ENCODE measurements around the gene LRRC26. TPM values are rescaled to one million over a fixed set of nuclear protein-coding genes. Genes with fewer than 3 reads are reported as not detected.

The LRRC26 gene
- total RNA-seq, 6 experiments from 2014 or later, result 0.17 to 0.18 TPM; not detected in 4

GRCh38 chr9:137147793-137148160, 22.1 kb downstream of the LRRC26 start:
- no peak for DNase-seq
- H3K4me3 ChIP-seq, result no peak overlapping the region
- H3K36me3 ChIP-seq, result no peaks in the 10 kb centered on the region
- no peaks in the 10 kb centered on the region for H3K4me1 ChIP-seq
- WGBS (ENCODE audit: insufficient coverage, low coverage, low lambda C conversion rate, missing lambda C conversion rate), result 15% methylated on average over 12 of the region's 24 CpGs
- no peak for TF ChIP-seq POLR2A (IDR thresholded peaks at IDR 0.05)
- TF ChIP-seq, protein P1, sequence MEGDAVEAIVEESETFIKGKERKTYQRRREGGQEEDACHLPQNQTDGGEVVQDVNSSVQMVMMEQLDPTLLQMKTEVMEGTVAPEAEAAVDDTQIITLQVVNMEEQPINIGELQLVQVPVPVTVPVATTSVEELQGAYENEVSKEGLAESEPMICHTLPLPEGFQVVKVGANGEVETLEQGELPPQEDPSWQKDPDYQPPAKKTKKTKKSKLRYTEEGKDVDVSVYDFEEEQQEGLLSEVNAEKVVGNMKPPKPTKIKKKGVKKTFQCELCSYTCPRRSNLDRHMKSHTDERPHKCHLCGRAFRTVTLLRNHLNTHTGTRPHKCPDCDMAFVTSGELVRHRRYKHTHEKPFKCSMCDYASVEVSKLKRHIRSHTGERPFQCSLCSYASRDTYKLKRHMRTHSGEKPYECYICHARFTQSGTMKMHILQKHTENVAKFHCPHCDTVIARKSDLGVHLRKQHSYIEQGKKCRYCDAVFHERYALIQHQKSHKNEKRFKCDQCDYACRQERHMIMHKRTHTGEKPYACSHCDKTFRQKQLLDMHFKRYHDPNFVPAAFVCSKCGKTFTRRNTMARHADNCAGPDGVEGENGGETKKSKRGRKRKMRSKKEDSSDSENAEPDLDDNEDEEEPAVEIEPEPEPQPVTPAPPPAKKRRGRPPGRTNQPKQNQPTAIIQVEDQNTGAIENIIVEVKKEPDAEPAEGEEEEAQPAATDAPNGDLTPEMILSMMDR (IDR thresholded peaks at IDR 0.05), result no peak
- H3K9me3 ChIP-seq, result no peaks in the 10 kb centered on the region
- no peak overlapping the region for H3K27ac ChIP-seq
- ATAC-seq, result no peak
- peaks cover 0 to 4% of the 10 kb centered on the region in 2 donors for H3K27me3 ChIP-seq
- intact Hi-C loops (cut with DNase I), result no loop called here

GRCh38 chr9:137147091-137147792, 22.6 kb downstream of the LRRC26 start:
- DNase-seq, result no peak

GRCh38 chr9:137146527-137146918, 23.3 kb downstream of the LRRC26 start:
- ATAC-seq (no peak), DNase-seq (no peak)
- Histone ChIP-seq H3K9me3 (no peaks in the 10 kb centered on the region), H3K4me3 (no peak overlapping the region), H3K4me1 (no peaks in the 10 kb centered on the region), H3K27ac (no peak overlapping the region), H3K36me3 (no peaks in the 10 kb centered on the region), H3K27me3 (peaks cover 0 to 4% of the 10 kb centered on the region in 2 donors)
- WGBS (ENCODE audit: insufficient coverage, low coverage, low lambda C conversion rate, missing lambda C conversion rate), result 30% methylated on average over 6 of the region's 9 CpGs
- intact Hi-C loops (cut with DNase I), result no loop called here
- TF ChIP-seq, protein P1 (IDR thresholded peaks at IDR 0.05), result no peak
- no peak for TF ChIP-seq POLR2A (IDR thresholded peaks at IDR 0.05)

More at GRCh38 chr9:137147091-137147792, 22.6 kb downstream of the LRRC26 start:
- Histone ChIP-seq H3K27me3 (peaks cover 0 to 4% of the 10 kb centered on the region in 2 donors), H3K4me3 (no peak overlapping the region), H3K27ac (no peak overlapping the region), H3K36me3 (no peaks in the 10 kb centered on the region), H3K9me3 (no peaks in the 10 kb centered on the region), H3K4me1 (no peaks in the 10 kb centered on the region)
- no peak for TF ChIP-seq POLR2A (IDR thresholded peaks at IDR 0.05)
- TF ChIP-seq, protein P1 (IDR thresholded peaks at IDR 0.05), result no peak
- ATAC-seq, result no peak
- 73% methylated on average over 19 of the region's 26 CpGs for WGBS (ENCODE audit: insufficient coverage, low coverage, low lambda C conversion rate, missing lambda C conversion rate)
- intact Hi-C loops (cut with DNase I), result no loop called here

DNA sequence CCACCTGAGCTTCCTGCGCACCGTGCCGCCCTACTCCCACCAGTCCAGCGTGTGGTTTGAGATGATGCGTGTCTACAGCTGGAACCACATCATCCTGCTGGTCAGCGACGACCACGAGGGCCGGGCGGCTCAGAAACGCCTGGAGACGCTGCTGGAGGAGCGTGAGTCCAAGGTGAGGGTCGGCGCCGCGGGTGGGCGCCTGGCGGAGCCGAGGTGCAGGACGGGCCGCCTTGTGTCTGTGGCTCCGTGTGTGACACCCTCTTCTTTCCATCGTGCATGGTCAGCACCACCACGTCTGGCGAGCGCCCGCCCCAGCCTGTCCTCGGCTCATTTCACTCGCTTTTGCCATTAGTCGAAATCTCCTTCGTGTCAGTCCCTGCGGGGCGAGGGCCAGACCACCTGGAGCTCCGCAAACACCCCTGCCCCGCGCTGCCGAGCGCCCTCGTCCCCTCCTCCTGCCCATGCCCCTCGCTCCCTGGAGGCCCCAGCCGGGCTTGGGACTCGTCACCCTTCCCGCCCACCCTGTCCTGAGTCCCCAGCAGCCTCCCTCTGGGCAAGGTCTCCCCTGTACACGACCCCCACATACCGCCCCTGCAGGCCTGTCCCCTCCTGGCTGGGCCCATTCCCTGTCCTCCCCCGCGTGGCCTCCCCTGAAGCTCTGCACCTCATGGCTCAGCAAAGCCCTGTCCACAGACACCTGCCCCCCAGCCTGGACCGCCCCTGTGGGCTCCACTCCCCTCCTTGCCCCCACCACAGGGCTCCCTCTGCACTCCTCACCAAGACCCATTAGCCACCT, 23.9 kb downstream of the LRRC26 start:
- no peak for ATAC-seq
- H3K4me3 ChIP-seq, result no peak overlapping the region
- no peaks in the 10 kb centered on the region for H3K36me3 ChIP-seq
- 53% methylated on average over 3 of the region's 49 CpGs for WGBS (ENCODE audit: insufficient coverage, low coverage, low lambda C conversion rate, missing lambda C conversion rate)
- H3K27me3 ChIP-seq, result peaks cover 0 to 4% of the 10 kb centered on the region in 2 donors
- no peaks in the 10 kb centered on the region for H3K9me3 ChIP-seq
- no peak for TF ChIP-seq POLR2A (IDR thresholded peaks at IDR 0.05)
- TF ChIP-seq, protein P1 (IDR thresholded peaks at IDR 0.05), result no peak
- DNase-seq, result no peak
- H3K27ac ChIP-seq, result no peak overlapping the region
- H3K4me1 ChIP-seq, result no peaks in the 10 kb centered on the region
- intact Hi-C loops (cut with DNase I), result no loop called here

All from right lobe of liver (tissue), 6 donors.